ENCODE results near the gene SLC22A15. TPM values are rescaled to one million over a fixed set of nuclear protein-coding genes. Genes with fewer than 3 reads are reported as not detected.
A peak's percentile ranks its signal among the peaks of the same experiment; 100 is the strongest.

Gene SLC22A15
- total RNA-seq, result 26.8 TPM
- long read RNA-seq, full-length matches to known transcripts, result 6 of 23 reads
- long read RNA-seq, partial matches to known transcripts, result 6 of 23 reads
- long read RNA-seq, other reads (novel, unspliced or antisense), result 11 of 23 reads

DNA sequence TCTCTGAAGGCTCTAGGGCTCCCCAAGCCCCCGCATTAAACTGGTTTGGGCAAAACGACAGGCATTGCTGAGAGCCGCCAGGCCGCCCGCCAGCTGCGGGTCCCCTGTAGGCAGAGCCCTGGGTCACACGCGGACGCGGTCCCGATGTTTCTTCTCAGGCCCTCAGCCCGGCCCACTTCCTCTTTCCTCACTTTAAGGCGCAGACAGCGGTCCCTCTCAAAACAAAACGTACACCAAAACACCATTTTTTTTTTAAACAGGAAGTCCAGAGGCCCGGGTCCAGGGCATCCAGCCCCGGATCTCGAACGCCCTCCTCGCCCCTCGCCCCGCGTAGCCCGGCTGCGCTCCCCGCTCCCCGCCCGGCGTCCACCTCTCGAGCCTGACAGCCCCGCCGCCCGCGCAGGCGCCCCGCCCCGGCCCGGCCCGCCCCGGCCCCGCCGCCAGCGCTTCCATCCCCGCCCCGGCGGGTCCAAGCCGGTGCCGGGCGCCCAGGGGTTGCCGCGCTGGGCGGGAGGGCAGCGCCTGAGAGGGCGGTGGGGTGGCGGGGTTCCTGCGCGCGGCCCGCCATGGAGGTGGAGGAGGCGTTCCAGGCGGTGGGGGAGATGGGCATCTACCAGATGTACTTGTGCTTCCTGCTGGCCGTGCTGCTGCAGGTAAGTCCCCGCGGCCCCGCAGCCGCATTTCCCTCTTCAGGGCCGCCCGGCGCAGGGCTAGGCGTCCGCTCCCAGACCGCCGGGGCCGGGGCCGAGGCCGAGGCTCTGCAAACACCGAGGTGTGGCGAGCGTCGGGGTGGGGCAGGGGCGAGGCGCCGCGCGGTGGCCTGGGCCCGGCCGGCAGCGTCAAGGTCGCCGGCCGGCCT lies at the start of gene SLC22A15:
TSS of gene SLC22A15 (plus strand) at position 452 of the 859 bp plus-strand sequence. CDS start at position 567, 115 bp downstream.
- DNase-seq (peak; percentile 91), ATAC-seq (peak; percentile 85 to 86)
- TF ChIP-seq, protein P1, sequence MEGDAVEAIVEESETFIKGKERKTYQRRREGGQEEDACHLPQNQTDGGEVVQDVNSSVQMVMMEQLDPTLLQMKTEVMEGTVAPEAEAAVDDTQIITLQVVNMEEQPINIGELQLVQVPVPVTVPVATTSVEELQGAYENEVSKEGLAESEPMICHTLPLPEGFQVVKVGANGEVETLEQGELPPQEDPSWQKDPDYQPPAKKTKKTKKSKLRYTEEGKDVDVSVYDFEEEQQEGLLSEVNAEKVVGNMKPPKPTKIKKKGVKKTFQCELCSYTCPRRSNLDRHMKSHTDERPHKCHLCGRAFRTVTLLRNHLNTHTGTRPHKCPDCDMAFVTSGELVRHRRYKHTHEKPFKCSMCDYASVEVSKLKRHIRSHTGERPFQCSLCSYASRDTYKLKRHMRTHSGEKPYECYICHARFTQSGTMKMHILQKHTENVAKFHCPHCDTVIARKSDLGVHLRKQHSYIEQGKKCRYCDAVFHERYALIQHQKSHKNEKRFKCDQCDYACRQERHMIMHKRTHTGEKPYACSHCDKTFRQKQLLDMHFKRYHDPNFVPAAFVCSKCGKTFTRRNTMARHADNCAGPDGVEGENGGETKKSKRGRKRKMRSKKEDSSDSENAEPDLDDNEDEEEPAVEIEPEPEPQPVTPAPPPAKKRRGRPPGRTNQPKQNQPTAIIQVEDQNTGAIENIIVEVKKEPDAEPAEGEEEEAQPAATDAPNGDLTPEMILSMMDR (IDR thresholded peaks at IDR 0.05), result peak; percentile 10
- H3K27ac ChIP-seq, result peak within 1 kb of the TSS; percentile 87
- H3K4me3 ChIP-seq, result peak within 1 kb of the TSS; percentile 70
- H3K4me1 ChIP-seq, result peaks cover 25% of the 10 kb centered on the region
- intact Hi-C loops (cut with DNase I), result loop anchor here (10.0 kb wide), 1 partner anchor 161 kb away; no protein-coding TSS in a partner anchor
- no peaks in the 10 kb centered on the region for H3K36me3 ChIP-seq
- no peaks in the 10 kb centered on the region for H3K27me3 ChIP-seq (ENCODE audit: low read depth)
- no peaks in the 10 kb centered on the region for H3K9me3 ChIP-seq

DNA sequence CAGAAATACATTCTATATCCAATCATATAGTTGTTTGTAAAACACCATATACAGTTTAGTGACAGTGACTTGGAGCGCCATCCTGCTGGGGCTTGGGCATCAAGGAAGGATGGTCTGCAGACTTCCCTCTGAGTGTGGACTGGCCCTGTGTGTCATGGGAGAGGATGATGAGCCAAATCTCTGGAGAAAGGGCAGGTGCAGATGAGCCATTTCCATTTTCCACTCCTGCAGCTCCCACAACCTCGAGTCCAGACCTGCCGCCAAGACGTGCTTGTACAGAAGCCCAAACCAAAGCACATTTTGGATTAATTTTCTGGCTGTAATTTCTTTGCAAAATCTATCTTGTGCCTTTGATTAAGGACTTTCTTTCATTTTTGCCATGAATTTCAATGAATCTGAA lies 48.3 kb upstream of the SLC22A15 start:
- ATAC-seq (no peak), DNase-seq (no peak)
- TF ChIP-seq, protein P1 (IDR thresholded peaks at IDR 0.05), result no peak
- Histone ChIP-seq H3K36me3 (no peaks in the 10 kb centered on the region), H3K4me1 (no peaks in the 10 kb centered on the region), H3K27ac (no peak overlapping the region), H3K4me3 (no peak overlapping the region), H3K27me3 (ENCODE audit: low read depth) (no peaks in the 10 kb centered on the region), H3K9me3 (no peaks in the 10 kb centered on the region)
- intact Hi-C loops (cut with DNase I), result no loop called here

DNA sequence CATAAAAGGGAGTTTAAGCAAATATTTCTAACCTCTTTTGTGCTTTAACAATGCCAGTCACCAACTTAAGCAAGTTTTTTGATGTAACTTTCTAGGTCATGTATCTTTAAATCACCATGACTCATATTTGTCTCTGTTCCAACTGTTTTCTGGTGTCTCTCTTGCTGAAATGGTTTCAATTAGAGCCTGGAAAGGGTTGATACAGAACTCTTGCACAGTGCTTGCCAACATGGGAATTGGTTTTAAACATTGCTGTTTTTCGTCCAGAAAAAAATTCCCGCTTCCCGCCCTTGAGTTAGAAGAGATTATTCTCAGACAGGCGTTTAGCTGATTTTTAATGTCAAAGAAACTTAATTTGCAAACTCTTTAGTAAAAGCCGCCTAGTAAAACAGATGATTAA lies 46.4 kb upstream of the SLC22A15 start:
- ATAC-seq (no peak), DNase-seq (no peak)
- no peak overlapping the region for H3K4me3 ChIP-seq
- no peak overlapping the region for H3K27ac ChIP-seq
- intact Hi-C loops (cut with DNase I), result no loop called here
- H3K27me3 ChIP-seq (ENCODE audit: low read depth), result no peaks in the 10 kb centered on the region
- H3K36me3 ChIP-seq, result no peaks in the 10 kb centered on the region
- H3K4me1 ChIP-seq, result no peaks in the 10 kb centered on the region
- H3K9me3 ChIP-seq, result no peaks in the 10 kb centered on the region
- TF ChIP-seq, protein P1 (IDR thresholded peaks at IDR 0.05), result no peak

DNA sequence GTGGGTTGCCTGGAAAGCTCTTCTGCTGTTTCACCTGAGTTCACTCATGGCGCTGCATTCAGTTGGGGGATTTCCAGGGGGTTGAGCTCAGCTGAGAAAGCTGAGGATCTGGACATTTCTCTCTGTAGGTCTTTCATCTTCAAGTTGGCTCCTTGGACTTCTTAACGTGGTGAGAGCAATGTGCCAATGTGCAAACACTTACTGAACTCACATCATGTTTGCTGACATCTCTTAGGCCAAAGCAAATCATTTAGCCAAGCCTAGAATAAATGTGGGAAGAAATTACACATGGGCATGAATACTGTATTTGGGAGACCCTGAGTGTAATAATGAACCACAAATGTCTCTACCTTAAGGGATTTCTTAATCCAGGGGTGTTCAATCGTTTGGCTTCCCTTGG lies 42.7 kb upstream of the SLC22A15 start:
- no peak for DNase-seq
- Histone ChIP-seq H3K36me3 (no peaks in the 10 kb centered on the region), H3K4me3 (no peak overlapping the region), H3K27me3 (ENCODE audit: low read depth) (no peaks in the 10 kb centered on the region), H3K4me1 (no peaks in the 10 kb centered on the region), H3K27ac (no peak overlapping the region), H3K9me3 (no peaks in the 10 kb centered on the region)
- TF ChIP-seq, protein P1 (IDR thresholded peaks at IDR 0.05), result no peak
- intact Hi-C loops (cut with DNase I), result no loop called here
- ATAC-seq, result peak; percentile 59 to 87

DNA sequence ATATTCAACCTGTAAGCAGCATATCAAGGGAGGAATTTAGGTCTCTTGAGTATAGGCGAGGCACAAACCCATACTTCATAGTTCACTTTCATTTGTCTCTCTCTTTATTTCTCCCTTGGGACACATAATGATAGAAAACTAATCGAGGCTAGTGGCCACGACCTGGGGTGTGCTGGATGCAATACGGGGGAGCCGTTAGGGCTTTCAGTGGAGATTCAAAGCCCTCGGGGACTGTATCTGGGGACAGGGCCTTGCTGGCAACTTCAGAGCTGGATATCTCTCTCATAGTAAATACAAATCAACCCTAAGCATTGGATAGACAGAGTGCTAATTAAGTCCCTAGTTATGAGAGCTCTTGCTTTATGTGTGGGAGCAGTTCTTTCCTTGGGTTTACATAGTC lies 36.9 kb upstream of the SLC22A15 start:
- no peaks in the 10 kb centered on the region for H3K9me3 ChIP-seq
- DNase-seq (no peak), ATAC-seq (no peak)
- no peaks in the 10 kb centered on the region for H3K4me1 ChIP-seq
- no peak overlapping the region for H3K4me3 ChIP-seq
- intact Hi-C loops (cut with DNase I), result no loop called here
- TF ChIP-seq, protein P1 (IDR thresholded peaks at IDR 0.05), result no peak
- H3K36me3 ChIP-seq, result no peaks in the 10 kb centered on the region
- no peaks in the 10 kb centered on the region for H3K27me3 ChIP-seq (ENCODE audit: low read depth)
- no peak overlapping the region for H3K27ac ChIP-seq

Data from lower lobe of right lung (tissue), 2 donors.